Keratinocyte (primary cell): ENCODE measurements around the gene DCAKD. TPM values are rescaled to one million over a fixed set of nuclear protein-coding genes. Genes with fewer than 3 reads are reported as not detected.

ENCODE experiments used
- DNase-seq: peaks from one replicate; pipeline ENCODE4 v3.0.0-alpha.2; 2011; ENCODE audit warnings: low read depth, missing footprints, low spot score
- FAIRE-seq: peaks from 2 replicates; lab custom pipeline; 2011; peaks lifted over from hg19 to GRCh38; lab: Jason Lieb, UNC
- H2AFZ ChIP-seq: 2 replicates; pipeline ENCODE4 v1.6.0; 2012; ENCODE audit warnings: low read length, control low read depth, inconsistent platforms; ENCODE audit not compliant: control insufficient read depth
- H3K27ac ChIP-seq: 2 replicates; pipeline ENCODE4 v1.5.1; 2011; ENCODE audit warnings: low read length; ENCODE audit not compliant: control insufficient read depth, insufficient read depth
- H3K27me3 ChIP-seq: 3 replicates; pipeline ENCODE4 v1.6.0; 2011; ENCODE audit warnings: low read length; ENCODE audit not compliant: control insufficient read depth, insufficient read depth; ENCODE audit errors: extremely low read depth
- H3K36me3 ChIP-seq, 2 experiments: 2 replicates in 1 of 2; 3 replicates in 1 of 2; pipeline ENCODE4 v1.5.1; 2011; ENCODE audit warnings: low read length in 2 of 2, mild to moderate bottlenecking in 1 of 2; ENCODE audit not compliant: control insufficient read depth in 2 of 2, insufficient read depth in 2 of 2; ENCODE audit errors: extremely low read depth in 1 of 2
- H3K4me1 ChIP-seq: 3 replicates; pipeline ENCODE4 v1.5.1; 2011; ENCODE audit warnings: low read length; ENCODE audit not compliant: control insufficient read depth, insufficient read depth; ENCODE audit errors: extremely low read depth
- H3K4me2 ChIP-seq: 3 replicates; pipeline ENCODE4 v1.6.0; 2011; ENCODE audit warnings: low read depth, low read length; ENCODE audit not compliant: control insufficient read depth, insufficient read depth; ENCODE audit errors: extremely low read depth
- H3K4me3 ChIP-seq, 3 experiments: fragments of 200-600 bp in 1 of 3; sonication (generic) in 1 of 3; 2 replicates in 2 of 3; 3 replicates in 1 of 3; pipeline ENCODE4 v1.5.1; 2011 to 2016; ENCODE audit warnings: low read length in 3 of 3, mild to moderate bottlenecking in 3 of 3, control low read depth in 2 of 3, inconsistent platforms in 1 of 3, low read depth in 1 of 3, mixed read lengths in 1 of 3, mixed run types in 1 of 3, moderate library complexity in 1 of 3; ENCODE audit not compliant: control insufficient read depth in 2 of 3, insufficient read depth in 2 of 3; ENCODE audit errors: extremely low read depth in 1 of 3
- H3K79me2 ChIP-seq: 2 replicates; pipeline ENCODE4 v1.6.0; 2012; ENCODE audit warnings: low read length; ENCODE audit not compliant: control insufficient read depth, insufficient read depth
- H3K9ac ChIP-seq: 3 replicates; pipeline ENCODE4 v1.6.0; 2011; ENCODE audit warnings: low read length; ENCODE audit not compliant: control insufficient read depth, insufficient read depth; ENCODE audit errors: extremely low read depth
- H3K9me1 ChIP-seq: 3 replicates; pipeline ENCODE4 v1.6.0; 2011; ENCODE audit warnings: low read length; ENCODE audit not compliant: control insufficient read depth, insufficient read depth; ENCODE audit errors: extremely low read depth
- H3K9me3 ChIP-seq: 2 replicates; pipeline ENCODE4 v1.5.1; 2012; ENCODE audit warnings: low read depth, low read length; ENCODE audit not compliant: control insufficient read depth
- H4K20me1 ChIP-seq: 3 replicates; pipeline ENCODE4 v1.6.0; 2011; ENCODE audit warnings: low read length; ENCODE audit not compliant: control insufficient read depth, insufficient read depth; ENCODE audit errors: extremely low read depth
- CTCF ChIP-seq, 3 experiments: IDR thresholded peaks in 1 of 3; conservative IDR thresholded peaks in 1 of 3; optimal IDR thresholded peaks in 1 of 3; 2 replicates in 2 of 3; 3 replicates in 1 of 3; pipeline versions ENCODE3 to v1.5.1; 2011; ENCODE audit warnings: low read length in 3 of 3, mild to moderate bottlenecking in 3 of 3, moderate library complexity in 2 of 3, control low read depth in 1 of 3, inconsistent platforms in 1 of 3; ENCODE audit not compliant: insufficient read depth in 2 of 3; ENCODE audit errors: extremely low read depth in 1 of 3
- EZH2 ChIP-seq: IDR thresholded peaks from one replicate; pipeline ENCODE4 v1.6.1; 2012; ENCODE audit warnings: inconsistent platforms, mild to moderate bottlenecking, low read length, moderate library complexity
- dilution Hi-C: fragments of 300-500 bp; cut with MboI; formaldehyde crosslinking; loops from one replicate; pipeline ENCODE4 v1.7.0; 2020; ENCODE audit warnings: low sequenced_read_pairs; ENCODE audit not compliant: extremely low pct_ligation_motif_present
- polyA plus RNA-seq, 5 experiments: library from polyadenylated mRNA; depleted of rRNA in 3 of 5; stranded (reverse) in 3 of 5; stranded (forward) in 1 of 5; unstranded in 1 of 5; fragments of >200 nt; gene quantifications; 1 replicate in 1 of 5; 2 replicates in 3 of 5; 3 replicates in 1 of 5; pipeline versions ENCODE4 v1.2.1 to v1.2.3, GENCODE V29; 2011 to 2012; ENCODE audit warnings: missing spikeins in 2 of 5, low read depth in 1 of 5, low replicate concordance in 1 of 5

Gene DCAKD
- polyA plus RNA-seq, 1 donor (not counting 4 experiments of a cell fraction or from before 2014, with no cell fraction given), result 18.7 TPM

GRCh38 chr17:45090711-45091110 is 39.3 kb upstream of the DCAKD start:
- Histone ChIP-seq H3K4me3 (no peak overlapping the region), H3K4me2 (no peak overlapping the region), H3K36me3 (peaks cover 44 to 45% of the 10 kb centered on the region in 2 experiments), H3K27me3 (no peaks in the 10 kb centered on the region), H3K9ac (no peak overlapping the region), H3K79me2 (peaks cover 4% of the 10 kb centered on the region), H4K20me1 (no peaks in the 10 kb centered on the region), H2AFZ (no peak overlapping the region), H3K9me3 (peaks cover 4% of the 10 kb centered on the region), H3K4me1 (peaks cover 23% of the 10 kb centered on the region), H3K9me1 (no peaks in the 10 kb centered on the region), H3K27ac (no peak overlapping the region)
- TF ChIP-seq CTCF (optimal IDR thresholded peaks at IDR 0.05 in 1 of 3, IDR thresholded peaks at IDR 0.05 in 1 of 3, conservative IDR thresholded peaks at IDR 0.05 in 1 of 3; ENCODE audit: extremely low read depth in 1 of 3, insufficient read depth in 2 of 3, low read length in 3 of 3) (no peak), EZH2 (no peak)
- DNase-seq (no peak), FAIRE-seq (no peak)
- dilution Hi-C loops, result no loop called here

GRCh38 chr17:45088741-45089140 is 37.3 kb upstream of the DCAKD start:
- H3K27ac ChIP-seq, result no peak overlapping the region
- dilution Hi-C loops, result no loop called here
- FAIRE-seq, result no peak

More at GRCh38 chr17:45088741-45089140, 37.3 kb upstream of the DCAKD start:
- peaks cover 20% of the 10 kb centered on the region for H3K4me1 ChIP-seq
- H4K20me1 ChIP-seq, result no peaks in the 10 kb centered on the region
- H3K27me3 ChIP-seq, result no peaks in the 10 kb centered on the region
- TF ChIP-seq CTCF (optimal IDR thresholded peaks at IDR 0.05 in 1 of 3, IDR thresholded peaks at IDR 0.05 in 1 of 3, conservative IDR thresholded peaks at IDR 0.05 in 1 of 3; ENCODE audit: extremely low read depth in 1 of 3, insufficient read depth in 2 of 3, low read length in 3 of 3) (no peak), EZH2 (no peak)
- H3K4me2 ChIP-seq, result no peak overlapping the region
- peaks cover 4% of the 10 kb centered on the region for H3K79me2 ChIP-seq
- peaks cover 4% of the 10 kb centered on the region for H3K9me3 ChIP-seq
- DNase-seq, result no peak
- H3K9ac ChIP-seq, result no peak overlapping the region
- no peak overlapping the region for H2AFZ ChIP-seq
- H3K36me3 ChIP-seq, result peaks cover 41 to 46% of the 10 kb centered on the region in 2 experiments
- no peaks in the 10 kb centered on the region for H3K9me1 ChIP-seq
- H3K4me3 ChIP-seq, result no peak overlapping the region
